ENCODE data around the gene CDC123.

DNA sequence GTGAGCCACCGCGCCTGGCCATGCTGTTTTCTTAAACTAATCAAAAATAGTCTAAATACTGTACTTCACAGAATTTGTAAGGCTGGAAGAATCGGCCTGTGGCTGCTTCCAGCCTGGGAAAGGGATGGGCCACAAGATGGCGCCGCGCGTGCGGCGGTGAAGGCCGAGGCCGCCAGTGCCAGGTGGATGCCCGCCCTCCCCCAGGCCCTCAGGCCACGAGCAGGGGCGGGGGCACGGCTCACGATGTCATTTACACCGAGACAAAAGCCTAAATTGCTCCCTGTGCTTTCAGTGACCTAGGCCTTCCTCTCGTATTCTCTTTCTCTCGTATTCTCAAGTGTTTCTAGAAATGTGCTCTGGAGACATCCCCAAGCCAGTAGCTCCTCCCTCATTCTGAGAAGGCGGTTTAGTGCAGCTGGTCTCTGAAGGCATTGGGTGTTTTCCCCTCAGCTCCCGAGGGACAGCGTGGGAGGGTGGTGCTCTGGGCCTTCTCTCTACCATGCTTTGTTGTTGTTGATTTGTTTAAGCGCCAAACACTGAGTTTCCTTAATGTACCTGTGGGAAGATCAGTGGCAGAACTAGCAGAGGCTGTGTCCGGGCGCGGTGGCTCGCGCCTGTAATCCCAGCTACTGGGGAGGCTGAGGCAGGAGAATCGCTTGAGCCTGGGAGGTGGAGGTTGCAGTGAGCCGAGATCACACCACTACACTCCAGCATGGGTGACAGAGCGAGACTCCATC, 68.4 kb downstream of the CDC123 start:
- TF ChIP-seq POLR2A (IDR thresholded peaks at IDR 0.05; ENCODE audit: low read length), result peak; percentile 54
- TF ChIP-seq GATA1 (IDR thresholded peaks at IDR 0.05; ENCODE audit: low read depth, low read length), result no peak
